Activated CD8-positive, alpha-beta T cell treated with anti-CD3 and anti-CD28 coated beads for 36 hours (primary cell): ENCODE data around the gene KDM5B. TPM values are rescaled to one million over a fixed set of nuclear protein-coding genes. Genes with fewer than 3 reads are reported as not detected.

ENCODE experiments used
- ATAC-seq: fragments of 200-7000 bp; cut with Tn5 transposase; one replicate; pipeline ENCODE4 v1.10.0; 2021; ENCODE audit warnings: mild to moderate bottlenecking, moderate library complexity
- CTCF ChIA-PET: fragments of 350-600 bp; sonication (Branson Sonifier 250); formaldehyde crosslinking; loops from one replicate; lab custom pipeline; 2021; ENCODE audit warnings: antibody characterized with exemption; lab: Charles Lee
- POLR2A ChIA-PET: fragments of 350-600 bp; sonication (Branson Sonifier 250); formaldehyde crosslinking; loops from one replicate; lab custom pipeline; 2021; ENCODE audit warnings: antibody characterized with exemption; lab: Charles Lee
- DNase-seq: peaks from one replicate; pipeline ENCODE4 v3.0.0-alpha.2; 2020
- H3K27ac Mint-ChIP-seq: one replicate; pipeline ENCODE4 v1.8.0; 2021; ENCODE audit warnings: mild to moderate bottlenecking, mixed read lengths
- H3K27me3 Mint-ChIP-seq: one replicate; pipeline ENCODE4 v1.8.0; 2021; ENCODE audit warnings: mixed read lengths
- H3K36me3 Mint-ChIP-seq: one replicate; pipeline ENCODE4 v1.8.0; 2021; ENCODE audit warnings: low read depth, mixed read lengths
- H3K4me1 Mint-ChIP-seq: one replicate; pipeline ENCODE4 v1.8.0; 2021; ENCODE audit warnings: low read depth, mixed read lengths
- H3K4me3 Mint-ChIP-seq: one replicate; pipeline ENCODE4 v1.8.0; 2021; ENCODE audit warnings: mild to moderate bottlenecking, moderate library complexity, mixed read lengths
- H3K9me3 Mint-ChIP-seq: one replicate; pipeline ENCODE4 v1.8.0; 2021; ENCODE audit warnings: mixed read lengths
- intact Hi-C: fragments of 100-400 bp; cut with micrococcal nuclease; formaldehyde crosslinking; loops from one replicate; pipeline ENCODE4 v1.10.0; 2022
- total RNA-seq, 2 experiments: library from RNA; stranded (reverse); gene quantifications; one replicate each; pipeline ENCODE4 v1.2.3, GENCODE V29; 2021
- TF ChIP-seq, protein P1 (sequence below): fragments of 200-600 bp; IDR thresholded peaks from one replicate; pipeline ENCODE4 v1.8.0; 2022; ENCODE audit warnings: antibody characterized with exemption, mild to moderate bottlenecking

The KDM5B gene
- total RNA-seq, 2 experiments from 2014 or later, result 54.8 to 60.3 TPM

DNA sequence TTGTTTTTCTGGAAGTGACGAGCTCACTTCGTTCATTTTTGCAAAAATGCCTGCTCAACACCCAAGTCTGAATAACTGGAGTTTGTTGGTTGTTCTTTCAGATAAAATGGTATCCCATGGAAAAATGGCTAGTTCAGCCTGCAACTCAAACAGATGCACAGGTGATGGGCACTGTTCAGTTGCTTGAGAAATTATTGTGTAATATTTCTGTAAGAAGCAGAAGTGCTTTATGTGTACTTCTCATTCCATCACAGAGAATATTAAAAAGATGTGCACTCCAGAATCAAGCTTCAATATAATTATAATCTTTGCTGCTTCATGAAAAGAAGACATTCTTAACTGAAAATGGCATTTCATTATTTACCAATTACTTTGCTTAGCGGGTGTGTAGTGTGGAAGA, 107.0 kb downstream of the KDM5B start:
- DNase-seq (no peak), ATAC-seq (no peak)
- intact Hi-C loops, result no loop called here
- H3K27me3 Mint-ChIP-seq, result peaks cover 30% of the 10 kb centered on the region
- no peak overlapping the region for H3K4me3 Mint-ChIP-seq
- no peaks in the 10 kb centered on the region for H3K9me3 Mint-ChIP-seq
- ChIA-PET CTCF (no interaction called here), POLR2A (no interaction called here)
- H3K36me3 Mint-ChIP-seq, result no peaks in the 10 kb centered on the region
- no peak overlapping the region for H3K27ac Mint-ChIP-seq
- TF ChIP-seq, protein P1, sequence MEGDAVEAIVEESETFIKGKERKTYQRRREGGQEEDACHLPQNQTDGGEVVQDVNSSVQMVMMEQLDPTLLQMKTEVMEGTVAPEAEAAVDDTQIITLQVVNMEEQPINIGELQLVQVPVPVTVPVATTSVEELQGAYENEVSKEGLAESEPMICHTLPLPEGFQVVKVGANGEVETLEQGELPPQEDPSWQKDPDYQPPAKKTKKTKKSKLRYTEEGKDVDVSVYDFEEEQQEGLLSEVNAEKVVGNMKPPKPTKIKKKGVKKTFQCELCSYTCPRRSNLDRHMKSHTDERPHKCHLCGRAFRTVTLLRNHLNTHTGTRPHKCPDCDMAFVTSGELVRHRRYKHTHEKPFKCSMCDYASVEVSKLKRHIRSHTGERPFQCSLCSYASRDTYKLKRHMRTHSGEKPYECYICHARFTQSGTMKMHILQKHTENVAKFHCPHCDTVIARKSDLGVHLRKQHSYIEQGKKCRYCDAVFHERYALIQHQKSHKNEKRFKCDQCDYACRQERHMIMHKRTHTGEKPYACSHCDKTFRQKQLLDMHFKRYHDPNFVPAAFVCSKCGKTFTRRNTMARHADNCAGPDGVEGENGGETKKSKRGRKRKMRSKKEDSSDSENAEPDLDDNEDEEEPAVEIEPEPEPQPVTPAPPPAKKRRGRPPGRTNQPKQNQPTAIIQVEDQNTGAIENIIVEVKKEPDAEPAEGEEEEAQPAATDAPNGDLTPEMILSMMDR, result no peak
- H3K4me1 Mint-ChIP-seq, result peaks cover 3% of the 10 kb centered on the region

DNA sequence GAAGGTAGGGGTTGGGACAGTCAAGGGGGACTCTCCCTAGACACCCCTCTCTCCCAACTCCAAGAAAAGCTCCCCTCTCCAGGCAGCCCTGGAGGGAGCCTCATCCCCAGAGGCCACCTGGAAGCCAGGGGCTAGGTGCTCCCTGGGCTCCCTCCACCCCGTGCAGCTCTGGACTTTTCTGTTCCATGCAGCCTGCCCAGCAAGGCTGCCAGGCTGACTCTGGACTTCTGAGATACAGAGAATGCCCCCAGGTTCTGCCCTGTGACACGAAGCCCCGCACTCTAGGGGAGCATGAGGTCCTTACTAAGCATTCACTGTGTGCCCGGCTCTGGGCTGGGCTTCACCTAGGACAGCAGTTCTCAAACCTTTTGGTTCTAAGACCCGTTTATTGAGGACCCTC, 108.2 kb downstream of the KDM5B start:
- H3K27me3 Mint-ChIP-seq, result peaks cover 32% of the 10 kb centered on the region
- ATAC-seq (no peak), DNase-seq (no peak)
- no peaks in the 10 kb centered on the region for H3K36me3 Mint-ChIP-seq
- H3K4me1 Mint-ChIP-seq, result peaks cover 3% of the 10 kb centered on the region
- no peak overlapping the region for H3K27ac Mint-ChIP-seq
- CTCF ChIA-PET, result interaction anchor here (1.8 kb wide), 1 partner anchor 19 kb away, joined by 6 read pairs; no protein-coding TSS in a partner anchor
- H3K9me3 Mint-ChIP-seq, result no peaks in the 10 kb centered on the region
- H3K4me3 Mint-ChIP-seq, result no peak overlapping the region
- POLR2A ChIA-PET, result no interaction called here
- intact Hi-C loops, result no loop called here
- TF ChIP-seq, protein P1, result no peak

DNA sequence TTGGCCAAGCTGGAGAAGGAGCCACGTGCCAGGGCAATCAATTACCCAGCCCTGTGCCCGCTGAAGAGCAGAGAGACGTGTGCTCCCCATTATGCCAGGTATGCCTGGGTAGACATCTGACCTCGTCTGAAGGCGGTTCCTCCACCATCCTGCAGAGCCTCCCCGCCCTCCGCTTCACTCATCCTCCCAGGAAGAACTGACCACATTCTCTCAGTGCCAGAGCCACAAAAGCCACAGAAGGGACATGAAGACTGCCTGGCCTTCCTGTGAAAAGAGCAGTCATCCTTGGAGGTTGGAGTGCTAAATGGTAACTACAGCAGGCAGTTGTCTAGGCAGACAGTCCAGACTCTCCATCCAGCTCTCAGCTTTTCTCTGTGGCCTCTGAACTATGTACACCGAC, 109.9 kb downstream of the KDM5B start:
- Mint-ChIP-seq H3K36me3 (no peaks in the 10 kb centered on the region), H3K4me3 (no peak overlapping the region), H3K9me3 (no peaks in the 10 kb centered on the region), H3K27ac (no peak overlapping the region), H3K27me3 (peaks cover 26% of the 10 kb centered on the region), H3K4me1 (peaks cover 3% of the 10 kb centered on the region)
- POLR2A ChIA-PET, result interaction anchor here (0.6 kb wide), 1 partner anchor 150 kb away, joined by 3 read pairs; no protein-coding TSS in a partner anchor
- DNase-seq, result no peak
- intact Hi-C loops, result no loop called here
- CTCF ChIA-PET, result no interaction called here
- no peak for ATAC-seq
- TF ChIP-seq, protein P1, result no peak

DNA sequence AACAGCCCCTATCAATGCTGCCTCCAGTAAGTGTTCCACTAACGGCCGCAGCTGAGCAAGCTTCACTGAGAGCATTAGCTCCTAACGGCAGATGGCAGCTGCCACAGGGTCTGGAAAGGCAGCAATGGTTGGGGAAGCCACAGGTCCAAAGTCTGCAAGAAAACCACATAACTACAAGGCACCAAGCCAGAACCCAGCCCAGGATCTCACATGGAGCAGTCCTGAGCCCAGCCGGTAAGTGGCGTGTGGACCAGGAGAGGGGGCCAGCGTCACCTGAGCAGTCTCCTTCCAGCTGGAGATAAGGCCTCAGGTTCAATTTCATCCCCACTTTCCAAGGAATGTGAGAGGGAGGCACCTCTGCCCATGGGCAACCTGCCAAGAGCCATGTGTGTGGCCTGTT, 111.2 kb downstream of the KDM5B start:
- no peak overlapping the region for H3K4me3 Mint-ChIP-seq
- H3K36me3 Mint-ChIP-seq, result no peaks in the 10 kb centered on the region
- H3K27ac Mint-ChIP-seq, result no peak overlapping the region
- TF ChIP-seq, protein P1, result no peak
- ATAC-seq (no peak), DNase-seq (no peak)
- H3K9me3 Mint-ChIP-seq, result peaks cover 2% of the 10 kb centered on the region
- POLR2A ChIA-PET, result no interaction called here
- H3K27me3 Mint-ChIP-seq, result peaks cover 29% of the 10 kb centered on the region
- peaks cover 3% of the 10 kb centered on the region for H3K4me1 Mint-ChIP-seq
- CTCF ChIA-PET, result no interaction called here
- intact Hi-C loops, result no loop called here

DNA sequence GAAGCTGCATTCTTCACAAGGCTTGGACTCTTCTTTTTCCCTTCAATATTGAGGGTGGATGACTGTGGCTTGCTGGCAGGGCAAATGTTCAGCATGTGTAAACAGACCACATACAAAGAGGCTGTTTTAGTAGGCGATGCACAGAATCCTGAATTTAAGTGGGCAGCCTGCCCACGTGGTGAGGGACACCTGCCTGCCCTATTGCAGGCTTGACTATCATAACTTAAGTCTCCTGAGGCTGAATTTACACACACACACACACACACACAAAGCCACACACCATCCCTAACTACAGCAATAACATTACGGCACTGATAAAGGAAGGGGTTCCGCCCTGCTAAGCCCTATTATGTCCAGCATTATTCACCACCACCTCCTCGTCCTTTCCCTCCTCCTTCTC, 113.9 kb downstream of the KDM5B start:
- ChIA-PET CTCF (no interaction called here), POLR2A (no interaction called here)

More for the DNA sequence above, 113.9 kb downstream of the KDM5B start:
- Mint-ChIP-seq H3K27ac (no peak overlapping the region), H3K27me3 (peaks cover 33% of the 10 kb centered on the region), H3K4me3 (no peak overlapping the region), H3K4me1 (peaks cover 3% of the 10 kb centered on the region), H3K9me3 (peaks cover 2% of the 10 kb centered on the region), H3K36me3 (no peaks in the 10 kb centered on the region)
- TF ChIP-seq, protein P1, result no peak
- intact Hi-C loops, result no loop called here
- no peak for ATAC-seq
- no peak for DNase-seq
